Transverse colon (tissue), 3 donors: ENCODE results near the gene ARPIN.
"Not testable (repeated sequence)": the region's sequence is repeated elsewhere in the genome, so short reads cannot be mapped to it uniquely, and the experiment has no call there.

Experiments used
- CTCF ChIP-seq, 5 experiments: fragments of 200-600 bp in 3 of 5; fragments of 450-650 bp in 2 of 5; sonication (generic) in 3 of 5; IDR thresholded peaks; 1 replicate in 2 of 5; 2 replicates in 3 of 5; pipeline ENCODE4 v1.5.1; 2016 to 2017; ENCODE audit warnings: antibody characterized with exemption in 5 of 5, inconsistent platforms in 3 of 5, mild to moderate bottlenecking in 2 of 5, moderate library complexity in 1 of 5
- EP300 ChIP-seq: sonication (generic); formaldehyde crosslinking; IDR thresholded peaks from one replicate; pipeline ENCODE4 v1.6.1; 2017; ENCODE audit warnings: antibody characterized with exemption, low read depth

GRCh38 chr15:89943721-89944120 lies 31.0 kb upstream of the ARPIN start:
- TF ChIP-seq CTCF (IDR thresholded peaks at IDR 0.05); EP300: not testable (repeated sequence)
